ENCODE results near the gene GMCL1. TPM values are rescaled to one million over a fixed set of nuclear protein-coding genes. Genes with fewer than 3 reads are reported as not detected.

GMCL1 gene, protein sequence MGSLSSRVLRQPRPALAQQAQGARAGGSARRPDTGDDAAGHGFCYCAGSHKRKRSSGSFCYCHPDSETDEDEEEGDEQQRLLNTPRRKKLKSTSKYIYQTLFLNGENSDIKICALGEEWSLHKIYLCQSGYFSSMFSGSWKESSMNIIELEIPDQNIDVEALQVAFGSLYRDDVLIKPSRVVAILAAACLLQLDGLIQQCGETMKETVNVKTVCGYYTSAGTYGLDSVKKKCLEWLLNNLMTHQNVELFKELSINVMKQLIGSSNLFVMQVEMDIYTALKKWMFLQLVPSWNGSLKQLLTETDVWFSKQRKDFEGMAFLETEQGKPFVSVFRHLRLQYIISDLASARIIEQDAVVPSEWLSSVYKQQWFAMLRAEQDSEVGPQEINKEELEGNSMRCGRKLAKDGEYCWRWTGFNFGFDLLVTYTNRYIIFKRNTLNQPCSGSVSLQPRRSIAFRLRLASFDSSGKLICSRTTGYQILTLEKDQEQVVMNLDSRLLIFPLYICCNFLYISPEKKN
- 10.0 TPM for polyA plus RNA-seq (2012; ENCODE audit: missing spikeins)

- TF ChIP-seq TAF1 (IDR thresholded peaks at IDR 0.05; ENCODE audit: borderline replicate concordance, low read depth, low read length) (peak; percentile 32; the same call in 1 of the 2 replicates), POLR2A (IDR thresholded peaks at IDR 0.05; ENCODE audit: low read depth, low read length) (peak; percentile 82), POLR2AphosphoS5 (IDR thresholded peaks at IDR 0.05; ENCODE audit: low read depth, low read length) (peak; percentile 85)
- DNase-seq (ENCODE audit: insufficient read length) = peak; percentile 71
- peak; percentile 99 for FAIRE-seq
Measured at GRCh38 chr2:69829256-69830044, at the start of gene GMCL1. Gene GMCL1, plus strand, starts transcription at chr2:69829660. Its CDS starts 233 bp downstream, at chr2:69829893.

DNA sequence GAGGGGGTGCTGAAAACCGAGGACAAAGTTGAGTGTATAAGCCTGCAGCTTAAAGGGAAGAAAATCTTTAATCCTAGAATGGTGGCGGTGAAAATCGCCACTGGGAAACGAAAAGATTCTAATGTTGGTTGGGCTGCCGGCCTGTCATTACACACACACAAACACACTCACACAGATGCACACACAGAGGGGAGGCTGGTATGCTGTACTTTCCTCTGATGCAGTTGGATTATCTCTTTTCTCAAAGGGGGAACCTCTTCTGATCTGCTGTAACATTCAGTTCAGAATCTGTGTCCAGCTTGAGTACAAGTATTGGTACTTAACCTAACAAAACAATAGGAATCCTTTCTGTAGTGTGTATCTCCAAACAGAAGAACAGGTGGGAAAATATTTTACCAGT, 48.5 kb upstream of the GMCL1 start:
- no peak for DNase-seq (ENCODE audit: insufficient read length)
- FAIRE-seq = no peak
- TF ChIP-seq TAF1 (IDR thresholded peaks at IDR 0.05; ENCODE audit: borderline replicate concordance, low read depth, low read length) = no peak
- TF ChIP-seq POLR2AphosphoS5 (IDR thresholded peaks at IDR 0.05; ENCODE audit: low read depth, low read length) = no peak
- no peak for TF ChIP-seq POLR2A (IDR thresholded peaks at IDR 0.05; ENCODE audit: low read depth, low read length)

- no peak for TF ChIP-seq POLR2AphosphoS5 (IDR thresholded peaks at IDR 0.05; ENCODE audit: low read depth, low read length)
- DNase-seq (ENCODE audit: insufficient read length) = no peak
- FAIRE-seq = no peak
Measured at GRCh38 chr2:69781321-69782248, 47.9 kb upstream of the GMCL1 start.

DNA sequence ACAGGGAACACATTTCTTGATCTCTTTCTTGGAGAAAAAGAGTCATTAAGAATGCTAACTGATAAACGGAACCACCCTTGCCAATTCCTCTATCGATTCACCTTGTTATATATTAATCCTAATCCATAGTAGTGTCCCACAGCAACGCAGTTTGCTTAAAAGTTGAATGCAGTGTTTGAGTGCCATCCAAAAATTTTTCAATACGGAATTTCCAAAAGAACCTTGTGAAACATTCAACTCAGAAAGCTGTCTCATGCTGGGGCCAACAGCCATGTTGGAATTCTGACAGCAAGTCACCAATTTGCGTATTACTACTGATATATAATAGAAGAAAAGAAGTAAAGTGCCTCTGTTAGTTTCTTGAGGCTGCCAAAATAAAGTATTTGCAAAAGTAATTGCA, 45.2 kb upstream of the GMCL1 start:
- TF ChIP-seq TAF1 (IDR thresholded peaks at IDR 0.05; ENCODE audit: borderline replicate concordance, low read depth, low read length) (no peak), POLR2AphosphoS5 (IDR thresholded peaks at IDR 0.05; ENCODE audit: low read depth, low read length) (no peak), POLR2A (IDR thresholded peaks at IDR 0.05; ENCODE audit: low read depth, low read length) (no peak)
- DNase-seq (ENCODE audit: insufficient read length) (no peak), FAIRE-seq (no peak)

GRCh38 chr2:69785358-69785757, 44.1 kb upstream of the GMCL1 start:
- TF ChIP-seq TAF1 (IDR thresholded peaks at IDR 0.05; ENCODE audit: borderline replicate concordance, low read depth, low read length) (no peak), POLR2A (IDR thresholded peaks at IDR 0.05; ENCODE audit: low read depth, low read length) (no peak), POLR2AphosphoS5 (IDR thresholded peaks at IDR 0.05; ENCODE audit: low read depth, low read length) (no peak)
- FAIRE-seq = no peak
- no peak for DNase-seq (ENCODE audit: insufficient read length)

- no peak for DNase-seq (ENCODE audit: insufficient read length)
- FAIRE-seq = no peak
- TF ChIP-seq POLR2AphosphoS5 (IDR thresholded peaks at IDR 0.05; ENCODE audit: low read depth, low read length) (no peak), POLR2A (IDR thresholded peaks at IDR 0.05; ENCODE audit: low read depth, low read length) (no peak), TAF1 (IDR thresholded peaks at IDR 0.05; ENCODE audit: borderline replicate concordance, low read depth, low read length) (no peak)
Measured at GRCh38 chr2:69786052-69786560, 43.4 kb upstream of the GMCL1 start.

DNA sequence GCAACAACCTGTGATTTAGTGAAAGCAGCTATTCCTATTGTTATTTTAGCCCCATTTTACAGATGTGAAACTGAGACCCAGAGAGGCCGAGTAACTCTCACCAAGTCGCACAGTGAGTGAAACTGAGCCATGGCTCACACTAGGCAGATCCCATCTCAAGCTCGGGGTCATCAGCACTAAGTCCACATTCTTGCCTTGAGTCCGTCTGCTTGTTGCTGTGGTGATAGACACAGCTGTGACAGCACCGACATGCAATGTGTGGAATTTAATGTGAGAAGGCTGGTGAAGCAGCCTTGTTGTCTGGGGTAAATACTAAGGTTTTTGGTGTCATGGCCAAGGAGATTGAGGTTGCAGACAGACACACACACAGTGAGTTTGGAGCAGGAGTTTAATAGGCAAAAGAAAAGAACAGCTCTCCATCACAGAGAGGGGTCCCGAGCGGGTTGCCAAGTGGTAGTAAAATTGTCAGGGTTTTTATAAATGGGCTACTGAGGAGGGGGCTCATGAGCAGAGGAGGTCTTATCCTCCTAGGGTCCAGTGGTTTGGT, 40.2 kb upstream of the GMCL1 start:
- DNase-seq (ENCODE audit: insufficient read length) (no peak), FAIRE-seq (peak; percentile 96)
- TF ChIP-seq TAF1 (IDR thresholded peaks at IDR 0.05; ENCODE audit: borderline replicate concordance, low read depth, low read length) (no peak), POLR2AphosphoS5 (IDR thresholded peaks at IDR 0.05; ENCODE audit: low read depth, low read length) (peak; percentile 28; the same call in 1 of the 2 replicates), POLR2A (IDR thresholded peaks at IDR 0.05; ENCODE audit: low read depth, low read length) (peak; percentile 37)

DNA sequence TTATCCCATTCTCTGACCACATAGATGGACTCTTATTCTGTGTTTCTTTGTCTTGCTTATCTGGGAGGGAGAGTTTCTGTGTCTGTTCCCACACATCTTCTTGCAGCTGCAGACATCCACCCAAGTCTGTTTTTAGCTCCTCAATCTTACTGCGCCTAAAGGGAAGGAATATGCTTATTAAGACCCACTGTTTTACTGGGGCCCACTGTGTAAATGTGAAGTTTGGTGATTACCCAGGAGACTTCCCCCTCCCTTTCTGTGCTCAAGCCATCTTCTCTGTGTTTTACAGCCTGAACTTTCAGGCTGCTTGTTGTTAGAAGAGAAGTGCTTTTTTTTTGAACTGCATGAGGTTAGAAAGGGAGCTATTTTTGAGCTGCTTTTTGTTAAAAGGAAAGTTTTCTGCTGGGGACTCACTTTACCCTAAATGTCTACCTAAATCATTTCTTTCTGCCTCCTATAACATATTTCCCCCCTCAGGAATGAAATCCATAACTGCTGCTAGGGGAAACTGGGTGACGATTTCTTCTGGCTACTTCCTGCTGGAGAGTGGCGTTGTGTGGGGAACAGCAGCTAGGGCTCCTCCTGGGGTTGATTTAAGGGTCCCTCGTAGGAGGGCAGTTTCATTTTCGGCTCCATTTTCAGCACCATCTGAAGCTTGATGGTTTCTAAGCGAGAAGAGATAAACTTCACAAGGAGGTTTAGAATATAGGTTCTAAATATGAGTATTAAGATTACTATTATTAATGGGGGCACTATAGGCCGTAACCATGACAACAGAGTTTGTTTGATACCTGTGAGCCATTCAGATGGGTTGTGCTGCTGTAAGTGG, 39.5 kb upstream of the GMCL1 start:
- TF ChIP-seq POLR2A (IDR thresholded peaks at IDR 0.05; ENCODE audit: low read depth, low read length) = 0 out of 2 replicates have a peak, but pooled peaks have one; percentile 10
- TF ChIP-seq POLR2AphosphoS5 (IDR thresholded peaks at IDR 0.05; ENCODE audit: low read depth, low read length) = 0 out of 2 replicates have a peak, but pooled peaks have one; percentile 12
- no peak for TF ChIP-seq TAF1 (IDR thresholded peaks at IDR 0.05; ENCODE audit: borderline replicate concordance, low read depth, low read length)
- peak; percentile 82 for FAIRE-seq
- DNase-seq (ENCODE audit: insufficient read length) = no peak

- peak; percentile 9 for FAIRE-seq
- no peak for DNase-seq (ENCODE audit: insufficient read length)
- no peak for TF ChIP-seq TAF1 (IDR thresholded peaks at IDR 0.05; ENCODE audit: borderline replicate concordance, low read depth, low read length)
- TF ChIP-seq POLR2AphosphoS5 (IDR thresholded peaks at IDR 0.05; ENCODE audit: low read depth, low read length) = no peak
- no peak for TF ChIP-seq POLR2A (IDR thresholded peaks at IDR 0.05; ENCODE audit: low read depth, low read length)
Measured at GRCh38 chr2:69790601-69790959, 38.9 kb upstream of the GMCL1 start.

Data from GM12892 (cell line).